ENCODE results near the gene DDX23. TPM values are rescaled to one million over a fixed set of nuclear protein-coding genes. Genes with fewer than 3 reads are reported as not detected.
A peak's percentile ranks its signal among the peaks of the same experiment; 100 is the strongest.

The DDX23 gene
- total RNA-seq, 2 donors from 2014 or later, result 98.5 to 108 TPM

- H3K4me3 ChIP-seq (ENCODE audit: low read length), result peak overlapping the region; percentile 67
- no peak for TF ChIP-seq CTCF (conservative IDR thresholded peaks at IDR 0.05)
- 64 to 69% methylated on average over 7 to 9 of the region's 9 CpGs for WGBS, 2 experiments (ENCODE audit: insufficient coverage in 1 of 2, insufficient read length in 1 of 2)
- peak; percentile 65 for DNase-seq
- H3K9me3 Mint-ChIP-seq, result no peaks in the 10 kb centered on the region
- H3K4me3 Mint-ChIP-seq, result peak overlapping the region; percentile 38
- H3K4me1 ChIP-seq (ENCODE audit: control insufficient read depth, insufficient read depth, low read length), result peaks cover 18% of the 10 kb centered on the region
- H3K4me1 Mint-ChIP-seq, result peaks cover 38% of the 10 kb centered on the region
- no peaks in the 10 kb centered on the region for H3K27me3 ChIP-seq (ENCODE audit: control insufficient read depth, insufficient read depth, low read length, poor library complexity, severe bottlenecking)
- peak overlapping the region; percentile 98 for H3K27ac Mint-ChIP-seq
- no peaks in the 10 kb centered on the region for H3K36me3 ChIP-seq (ENCODE audit: control insufficient read depth, insufficient read depth, low read length)
- peaks cover 8% of the 10 kb centered on the region for H3K27me3 Mint-ChIP-seq (ENCODE audit: insufficient read depth)
- no peaks in the 10 kb centered on the region for H3K36me3 Mint-ChIP-seq (ENCODE audit: low read depth)
- peak overlapping the region; percentile 98 for H3K27ac ChIP-seq (ENCODE audit: low read depth, low read length)
- no peaks in the 10 kb centered on the region for H3K9me3 ChIP-seq (ENCODE audit: control insufficient read depth, low read length)
- peak overlapping the region; percentile 83 for H3K9ac ChIP-seq (ENCODE audit: extremely low read depth, low read length, poor library complexity, severe bottlenecking)
Observed at GRCh38 chr12:48881686-48882314, 29.8 kb upstream of the DDX23 start.

- Histone ChIP-seq H3K27me3 (ENCODE audit: control insufficient read depth, insufficient read depth, low read length, poor library complexity, severe bottlenecking) (no peaks in the 10 kb centered on the region), H3K4me3 (ENCODE audit: low read length) (no peak overlapping the region), H3K4me1 (ENCODE audit: control insufficient read depth, insufficient read depth, low read length) (peaks cover 18% of the 10 kb centered on the region), H3K36me3 (ENCODE audit: control insufficient read depth, insufficient read depth, low read length) (no peaks in the 10 kb centered on the region), H3K9ac (ENCODE audit: extremely low read depth, low read length, poor library complexity, severe bottlenecking) (no peak overlapping the region), H3K27ac (ENCODE audit: low read depth, low read length) (no peak overlapping the region), H3K9me3 (ENCODE audit: control insufficient read depth, low read length) (no peaks in the 10 kb centered on the region)
- peaks cover 8% of the 10 kb centered on the region for H3K27me3 Mint-ChIP-seq (ENCODE audit: insufficient read depth)
- H3K4me3 Mint-ChIP-seq, result no peak overlapping the region
- peaks cover 36% of the 10 kb centered on the region for H3K4me1 Mint-ChIP-seq
- H3K27ac Mint-ChIP-seq, result no peak overlapping the region
- TF ChIP-seq CTCF (conservative IDR thresholded peaks at IDR 0.05), result no peak
- H3K9me3 Mint-ChIP-seq, result no peaks in the 10 kb centered on the region
- no peak for DNase-seq
- 91 to 95% methylated on average over 7 to 8 of the region's 9 CpGs for WGBS, 2 experiments (ENCODE audit: insufficient coverage in 1 of 2, insufficient read length in 1 of 2)
- no peaks in the 10 kb centered on the region for H3K36me3 Mint-ChIP-seq (ENCODE audit: low read depth)
Observed at GRCh38 chr12:48880647-48881046, 28.7 kb upstream of the DDX23 start.

- Mint-ChIP-seq H3K4me1 (peaks cover 25% of the 10 kb centered on the region), H3K27me3 (ENCODE audit: insufficient read depth) (peaks cover 8% of the 10 kb centered on the region), H3K9me3 (no peaks in the 10 kb centered on the region), H3K27ac (no peak overlapping the region), H3K4me3 (no peak overlapping the region), H3K36me3 (ENCODE audit: low read depth) (no peaks in the 10 kb centered on the region)
- TF ChIP-seq CTCF (conservative IDR thresholded peaks at IDR 0.05), result no peak
- H3K36me3 ChIP-seq (ENCODE audit: control insufficient read depth, insufficient read depth, low read length), result no peaks in the 10 kb centered on the region
- DNase-seq, result no peak
- no peaks in the 10 kb centered on the region for H3K9me3 ChIP-seq (ENCODE audit: control insufficient read depth, low read length)
- peaks cover 10% of the 10 kb centered on the region for H3K4me1 ChIP-seq (ENCODE audit: control insufficient read depth, insufficient read depth, low read length)
- no peak overlapping the region for H3K9ac ChIP-seq (ENCODE audit: extremely low read depth, low read length, poor library complexity, severe bottlenecking)
- no peak overlapping the region for H3K27ac ChIP-seq (ENCODE audit: low read depth, low read length)
- WGBS, 2 experiments (ENCODE audit: insufficient coverage in 1 of 2, insufficient read length in 1 of 2), result 92% methylated on average over 2 of the region's 2 CpGs
- no peak overlapping the region for H3K4me3 ChIP-seq (ENCODE audit: low read length)
- H3K27me3 ChIP-seq (ENCODE audit: control insufficient read depth, insufficient read depth, low read length, poor library complexity, severe bottlenecking), result no peaks in the 10 kb centered on the region
Observed at GRCh38 chr12:48878548-48878947, 26.6 kb upstream of the DDX23 start.

Measured in endodermal cell (in vitro differentiated cells).